Stimulated activated naive CD8-positive, alpha-beta T cell treated with anti-CD3 and anti-CD28 coated beads, Interleukin-15, Interleukin-2, amounts not matched to agents 100 U/mL and 50 U/mL, for 24 hours (primary cell): ENCODE data around the gene ADGRD1.
"Not testable (repeated sequence)": the region's sequence is repeated elsewhere in the genome, so short reads cannot be mapped to it uniquely, and the experiment has no call there.

Source experiments
- ATAC-seq: fragments of 150-1000 bp; cut with Tn5 transposase; one replicate; pipeline ENCODE4 v1.10.0; 2021
- DNase-seq: peaks from one replicate; pipeline ENCODE4 v3.0.0; 2021

The ADGRD1 gene

DNA sequence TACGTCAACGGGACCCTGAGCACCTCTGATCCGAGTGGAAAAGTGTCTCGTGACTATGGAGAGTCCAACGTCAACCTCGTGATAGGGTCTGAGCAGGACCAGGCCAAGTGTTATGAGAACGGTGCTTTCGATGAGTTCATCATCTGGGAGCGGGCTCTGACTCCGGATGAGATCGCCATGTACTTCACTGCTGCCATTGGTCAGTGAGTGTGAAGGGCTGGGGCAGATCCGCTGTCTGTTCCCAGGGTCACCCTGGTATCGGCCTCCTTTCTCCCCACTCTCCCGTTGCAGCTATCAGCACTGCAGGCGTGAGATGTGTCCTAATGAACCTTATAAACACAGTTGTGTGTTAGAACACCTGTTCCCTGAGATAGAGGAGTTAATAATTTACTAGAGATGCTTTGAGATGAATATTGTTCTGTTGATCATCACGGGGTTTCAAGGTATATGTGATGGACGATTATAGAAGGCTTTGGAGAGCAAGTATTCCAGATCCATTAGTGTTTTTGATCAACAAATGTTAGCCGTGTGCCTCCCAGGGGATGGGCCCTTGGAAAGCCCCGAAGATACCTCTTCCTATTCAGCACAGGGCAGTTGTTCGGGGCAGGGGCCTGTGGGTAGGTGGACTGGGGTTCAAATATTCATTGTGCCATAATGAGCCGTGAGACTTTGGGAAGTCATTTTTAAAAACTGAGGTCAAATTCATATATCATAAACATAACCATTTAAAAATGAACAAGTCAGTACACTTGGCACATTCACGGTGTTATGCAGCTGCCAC lies 33.6 kb downstream of the ADGRD1 start:
- ATAC-seq (no peak), DNase-seq (no peak)

DNA sequence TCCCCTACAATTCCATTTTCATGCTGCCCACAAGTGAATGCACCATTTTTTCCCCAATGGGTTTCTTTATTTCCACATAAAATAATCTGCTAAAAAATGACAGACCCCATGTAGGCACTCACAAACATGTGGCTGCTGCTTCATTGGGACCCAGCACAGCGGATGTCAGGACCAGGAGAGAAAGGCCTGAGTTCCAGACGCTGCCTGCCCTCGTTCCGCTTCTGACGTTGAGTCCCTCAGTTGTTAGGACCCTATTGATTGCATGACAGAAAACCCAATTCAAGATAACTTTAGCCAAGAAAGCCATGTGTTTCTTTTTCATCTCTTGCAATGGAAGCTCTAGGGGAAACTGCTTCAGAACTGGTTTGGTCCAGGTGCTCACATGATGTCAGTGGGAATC lies 34.6 kb downstream of the ADGRD1 start:
- ATAC-seq (no peak), DNase-seq (no peak)

GRCh38 chr12:130988751-130989150 lies 35.0 kb downstream of the ADGRD1 start:
- no peak for ATAC-seq

DNA sequence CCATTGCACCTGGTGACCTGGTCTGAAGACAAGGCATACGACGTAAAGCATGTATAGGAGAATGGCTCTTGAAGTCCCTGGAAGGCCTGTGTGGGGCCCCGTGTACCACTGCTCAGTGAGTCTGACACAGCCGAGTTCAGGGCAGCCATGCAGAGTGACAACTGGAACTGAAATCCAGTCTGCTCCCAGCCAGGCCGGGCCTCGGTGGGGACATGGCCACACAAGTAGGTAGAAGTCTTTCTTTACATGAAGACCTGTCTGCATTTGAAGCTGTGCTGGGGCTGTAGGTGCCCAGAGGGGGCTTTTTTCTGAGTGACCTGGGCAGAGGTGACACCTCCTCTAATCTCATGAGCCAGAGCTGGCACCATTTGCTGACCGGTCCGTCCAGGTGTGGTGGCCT lies 35.7 kb downstream of the ADGRD1 start:
- DNase-seq (no peak), ATAC-seq (no peak)

More at GRCh38 chr12:130988751-130989150, 35.0 kb downstream of the ADGRD1 start:
- no peak for DNase-seq

DNA sequence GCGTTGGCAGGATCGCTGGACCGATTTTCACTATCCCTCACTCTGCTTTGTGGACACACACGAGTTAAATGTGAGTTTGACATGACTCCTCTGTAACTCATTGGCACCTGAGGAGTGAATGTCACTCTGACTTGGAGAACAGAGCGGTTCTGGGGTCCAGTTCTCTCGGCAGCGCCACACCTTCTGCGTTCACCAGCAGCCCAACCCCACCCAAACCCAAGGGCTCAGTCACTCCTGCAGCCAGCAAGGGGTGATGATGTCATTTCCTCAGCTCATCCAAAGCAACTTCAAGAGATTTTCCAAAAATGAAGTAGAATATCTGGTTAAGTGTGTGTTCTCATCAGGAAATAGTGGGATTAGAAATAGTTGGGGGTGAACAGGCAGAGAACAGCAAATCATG lies 36.3 kb downstream of the ADGRD1 start:
- no peak for DNase-seq
- ATAC-seq, result no peak

DNA sequence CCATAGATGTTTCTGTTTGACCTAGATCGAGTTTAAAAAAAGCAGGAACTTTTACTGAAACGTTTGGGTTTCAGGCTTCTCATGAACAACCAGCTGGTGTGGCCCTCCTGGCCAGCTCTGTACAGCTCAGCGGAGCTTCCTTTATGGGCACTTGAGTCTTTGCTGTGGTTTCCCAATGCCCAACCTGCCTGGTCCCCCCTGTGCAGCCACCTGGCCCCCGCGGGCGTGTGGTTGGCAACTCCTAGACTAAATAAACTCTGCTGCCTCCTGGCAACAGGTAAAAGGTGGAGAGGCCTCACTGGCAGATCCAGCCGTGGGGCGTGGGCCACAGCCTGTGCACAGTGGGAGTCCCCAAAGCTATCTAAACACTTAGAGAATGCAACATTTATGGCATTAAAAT lies 38.7 kb downstream of the ADGRD1 start:
- ATAC-seq (no peak), DNase-seq (no peak)

GRCh38 chr12:130992979-130993538 lies 39.4 kb downstream of the ADGRD1 start:
- ATAC-seq, result no peak
- no peak for DNase-seq

DNA sequence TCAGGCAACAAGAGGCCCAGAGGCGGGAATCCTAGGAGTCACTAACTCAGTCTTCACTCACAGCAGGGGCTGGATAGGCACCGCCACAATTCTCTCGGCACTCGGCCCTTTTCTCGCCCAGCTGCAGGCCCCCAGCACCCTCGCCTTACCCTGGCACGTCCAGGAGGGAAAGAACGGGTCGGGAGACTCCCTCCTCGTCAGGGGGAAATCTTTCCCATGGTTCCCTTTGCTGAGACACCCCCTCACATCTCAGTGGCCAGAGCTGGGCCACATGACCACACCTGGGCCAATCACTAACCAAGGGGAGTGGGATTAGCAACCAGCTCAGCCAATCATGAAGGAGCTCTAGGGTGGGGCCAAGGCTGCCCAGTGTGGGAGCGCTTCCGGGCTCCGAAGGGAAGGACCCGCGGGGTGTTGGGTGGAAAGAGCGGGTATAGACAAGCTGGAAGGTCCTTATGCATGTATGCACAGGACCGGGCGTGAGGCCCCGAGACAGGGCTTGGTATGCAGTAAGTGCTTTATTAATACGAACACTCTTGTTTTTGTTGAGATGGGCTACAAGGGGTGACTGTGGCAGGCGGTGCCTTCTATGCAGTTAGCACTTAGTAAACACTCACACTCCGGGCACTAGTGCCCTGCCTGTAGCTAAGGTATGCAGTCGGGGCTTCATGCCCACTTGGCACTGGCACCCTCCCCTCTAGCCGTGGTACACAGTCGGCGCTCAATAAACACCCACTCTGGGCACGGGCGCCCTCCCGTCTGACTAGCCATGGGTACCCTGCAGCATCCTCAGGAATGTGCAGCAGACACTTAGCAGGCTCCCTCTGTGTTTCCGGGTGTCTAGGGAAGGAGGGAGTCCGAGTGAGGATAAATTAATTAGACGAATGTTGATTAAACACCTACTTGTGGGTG lies 40.3 kb downstream of the ADGRD1 start:
- no peak for DNase-seq
- ATAC-seq, result no peak

GRCh38 chr12:130994821-130995375 lies 41.2 kb downstream of the ADGRD1 start:
- DNase-seq (no peak), ATAC-seq (no peak)

- ATAC-seq, DNase-seq: not testable (repeated sequence)
Observed at GRCh38 chr12:130995386-130995969, 41.8 kb downstream of the ADGRD1 start.

DNA sequence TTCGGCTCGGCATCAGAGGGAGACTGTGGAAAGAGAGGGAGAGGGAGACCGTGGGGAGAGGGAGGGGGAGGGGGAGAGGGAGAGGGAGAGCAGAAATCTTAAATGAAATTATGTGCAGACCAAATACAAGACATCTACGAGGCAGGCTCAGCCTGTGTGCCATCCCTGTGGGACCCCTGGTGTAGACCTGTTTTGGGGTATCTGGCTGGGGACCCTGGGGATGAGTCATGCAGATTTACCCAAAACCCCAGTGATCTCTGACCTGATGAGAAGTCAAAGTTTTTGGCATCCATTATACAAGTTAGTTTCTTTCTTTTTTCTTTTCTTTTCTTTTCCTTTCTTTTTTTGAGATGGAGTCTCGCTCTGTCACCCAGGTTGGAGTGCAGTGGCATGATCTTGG lies 44.4 kb downstream of the ADGRD1 start:
- no peak for ATAC-seq

GRCh38 chr12:131000000-131000486 lies 46.3 kb downstream of the ADGRD1 start:
- DNase-seq (no peak), ATAC-seq (no peak)

More for the DNA sequence above, 44.4 kb downstream of the ADGRD1 start:
- no peak for DNase-seq

DNA sequence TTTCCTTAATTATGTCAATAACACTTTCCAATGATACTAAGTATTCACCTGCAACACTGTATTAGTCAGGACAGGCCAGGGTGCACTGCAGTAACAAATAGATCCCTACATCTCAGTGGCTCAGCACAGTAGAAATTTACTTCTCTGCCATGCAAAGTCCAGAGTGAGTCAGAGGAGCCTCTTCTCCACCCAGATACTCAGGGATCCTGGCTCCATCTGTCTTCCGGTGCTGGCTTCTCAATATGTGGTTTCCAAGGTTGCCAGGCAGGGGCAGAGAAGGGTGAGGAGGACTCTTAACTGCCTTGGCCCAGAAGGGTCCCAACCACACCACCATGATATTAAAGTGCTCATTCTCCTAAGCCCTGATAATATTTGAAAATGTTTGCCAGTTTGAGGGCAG lies 47.8 kb downstream of the ADGRD1 start:
- ATAC-seq (no peak), DNase-seq (no peak)

- no peak for ATAC-seq
- DNase-seq, result no peak
Observed at GRCh38 chr12:131002216-131002631, 48.5 kb downstream of the ADGRD1 start.

DNA sequence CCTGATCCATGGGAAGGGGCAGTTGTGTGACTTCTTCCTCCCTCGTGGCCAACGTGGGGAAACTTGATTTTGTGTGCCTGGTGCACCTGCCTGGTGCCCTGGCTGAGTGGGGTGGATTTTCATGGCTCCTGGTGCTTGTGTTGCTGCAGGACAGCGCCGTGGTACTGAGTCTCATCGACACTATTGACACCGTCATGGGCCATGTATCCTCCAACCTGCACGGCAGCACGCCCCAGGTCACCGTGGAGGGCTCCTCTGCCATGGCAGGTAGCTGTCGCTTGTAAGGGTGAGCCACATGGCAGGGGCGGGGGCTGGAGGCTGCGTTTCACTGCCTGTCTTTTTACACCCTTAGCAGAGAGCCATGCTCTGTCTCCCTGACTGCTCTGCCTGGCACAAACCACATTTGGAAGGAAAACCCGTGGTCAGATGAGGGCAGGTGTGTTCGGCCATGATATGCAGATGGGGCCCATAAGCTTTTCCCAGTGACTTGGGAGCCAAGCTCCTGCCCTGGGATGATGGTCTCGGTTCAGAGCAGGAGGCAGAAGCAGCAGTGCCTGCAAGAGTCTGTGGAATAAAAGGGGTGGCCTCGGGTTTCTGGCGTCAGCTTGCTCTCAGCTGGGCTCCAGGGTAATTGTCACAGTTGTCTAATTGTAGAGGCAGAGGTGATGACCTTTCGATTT lies 49.5 kb downstream of the ADGRD1 start:
- ATAC-seq, result no peak
- no peak for DNase-seq

DNA sequence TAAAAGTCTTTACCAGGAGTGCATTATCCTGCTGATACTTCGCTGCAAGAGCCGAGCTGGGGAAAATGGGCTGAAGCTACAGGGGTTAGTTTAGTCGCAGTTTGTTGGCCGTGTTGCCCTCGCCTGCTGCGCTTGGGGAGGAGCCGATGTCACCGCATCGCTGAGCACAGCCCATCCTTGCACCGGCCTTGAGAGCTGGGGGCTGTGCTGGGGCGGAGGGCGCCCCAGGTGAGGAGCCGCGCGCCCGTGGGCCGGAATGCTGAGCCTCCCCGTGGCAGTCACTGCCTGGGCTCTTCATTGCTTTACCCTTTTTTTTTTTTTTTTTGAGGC lies 50.0 kb downstream of the ADGRD1 start:
- ATAC-seq (no peak), DNase-seq (no peak)

GRCh38 chr12:131004166-131004565 lies 50.5 kb downstream of the ADGRD1 start:
- no peak for DNase-seq
- no peak for ATAC-seq

DNA sequence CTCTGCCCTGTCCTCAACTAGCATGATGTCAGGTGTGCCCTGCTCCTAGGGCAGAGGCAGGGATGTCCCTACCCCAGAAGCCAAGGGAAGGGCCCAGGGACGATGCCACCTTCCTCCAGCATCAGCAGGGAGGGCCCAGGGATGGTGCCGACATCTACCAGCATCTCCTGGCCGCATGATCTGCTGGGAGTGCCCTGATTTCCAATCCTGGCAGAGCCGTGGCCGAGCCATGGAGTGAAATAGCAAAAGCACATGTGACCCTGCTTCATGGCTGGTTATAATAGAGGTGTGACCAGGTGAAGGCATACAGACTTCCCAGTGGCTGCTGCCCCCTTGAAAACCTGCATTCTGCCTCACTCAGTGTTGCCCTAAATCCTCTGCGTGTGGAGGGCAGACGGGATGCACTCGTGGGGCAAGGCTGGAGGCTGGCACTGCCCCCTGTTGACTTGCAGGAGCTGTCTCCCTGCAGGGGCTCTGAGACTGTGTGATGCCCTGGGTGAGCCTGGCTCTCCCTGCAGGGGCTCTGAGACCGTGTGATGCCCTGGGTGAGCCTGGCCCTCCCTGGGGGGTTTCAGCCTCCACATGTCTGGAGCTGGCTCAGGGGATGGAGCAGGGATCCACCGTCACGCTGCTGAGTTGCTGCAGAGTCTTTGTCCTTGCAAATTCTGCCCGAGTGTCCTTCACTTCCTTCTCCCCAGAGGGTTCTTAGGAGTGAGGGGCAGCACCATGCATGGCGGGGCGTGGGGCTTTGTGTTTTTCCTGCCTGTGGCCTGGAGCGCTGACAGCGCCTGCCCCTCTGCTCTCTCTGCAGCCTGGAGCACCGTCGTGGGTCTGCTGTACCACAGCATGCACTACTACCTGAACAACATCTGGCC lies 51.7 kb downstream of the ADGRD1 start:
- ATAC-seq, result no peak
- DNase-seq, result no peak

DNA sequence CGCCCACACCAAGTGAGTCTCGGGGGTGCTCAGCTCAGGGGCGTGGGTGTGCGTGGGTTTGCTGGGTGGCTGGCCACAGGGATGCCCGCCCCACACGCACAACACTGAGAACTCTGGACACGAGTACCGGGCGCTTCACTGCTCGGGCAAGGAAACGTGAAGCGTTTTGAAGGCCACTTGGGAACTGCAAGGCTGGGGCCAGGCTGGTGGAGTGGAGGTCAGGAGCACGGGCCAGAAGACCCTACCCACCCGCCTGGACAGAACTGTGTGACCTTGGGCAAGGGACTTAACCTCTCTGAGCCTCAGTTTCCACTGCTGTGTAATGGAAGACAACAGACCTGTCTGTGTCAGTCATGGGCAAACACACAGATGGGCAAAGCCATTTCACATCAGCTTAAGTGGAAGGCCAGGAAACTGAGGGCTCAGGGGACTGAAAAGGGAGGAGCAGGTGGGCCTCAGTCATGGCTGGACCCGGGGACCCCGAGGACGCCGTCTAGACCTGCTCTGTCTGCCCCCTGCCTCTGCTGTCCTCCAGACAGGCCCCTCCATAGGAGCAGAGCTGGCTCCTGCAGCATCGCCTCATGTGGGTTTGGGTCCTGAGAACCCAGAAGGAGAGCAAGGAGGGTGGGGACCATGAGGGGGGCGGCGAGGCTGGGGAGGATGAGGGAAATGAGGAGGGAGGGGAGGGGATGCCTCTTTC lies 52.5 kb downstream of the ADGRD1 start:
- ATAC-seq (no peak), DNase-seq (no peak)
